Subcutaneous adipose tissue (tissue), 4 donors: ENCODE data around the gene TGM1. TPM values are rescaled to one million over a fixed set of nuclear protein-coding genes. Genes with fewer than 3 reads are reported as not detected.

Experiments
- total RNA-seq, 4 donors: library from RNA; depleted of rRNA; stranded (reverse); fragments of >200 nt; gene quantifications; one replicate each; pipeline ENCODE4 v1.1.0, GENCODE V29; 2016
- TF ChIP-seq, protein P1 (sequence below): fragments of 450-650 bp; IDR thresholded peaks from one replicate; pipeline ENCODE4 v1.5.1; 2016; ENCODE audit warnings: low read depth, mild to moderate bottlenecking, control low read depth, antibody characterized with exemption, moderate library complexity

TGM1 gene
- total RNA-seq, 4 donors from 2014 or later, result 0.49 to 1.3 (median 0.85) TPM; not detected in 1

DNA sequence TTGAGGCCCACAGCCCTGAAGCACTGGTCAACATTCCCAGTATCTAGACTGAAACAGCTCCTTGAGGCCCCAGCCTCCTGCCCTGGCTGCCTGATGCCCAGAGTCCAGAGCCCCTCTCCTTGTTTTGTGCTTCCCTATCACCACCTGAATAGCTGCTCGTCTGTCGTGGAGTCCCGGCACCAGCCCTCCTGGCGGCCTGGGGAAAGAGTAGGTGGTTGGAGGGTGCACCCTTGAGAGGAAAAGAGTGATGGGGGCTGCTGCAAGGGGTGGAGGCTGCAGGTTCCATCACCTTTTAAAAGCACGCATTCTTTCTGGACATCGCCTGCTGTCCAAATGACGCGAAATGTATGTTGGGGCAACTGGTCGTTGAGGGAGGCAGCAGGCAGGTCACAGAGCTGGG, 5.2 kb upstream of the TGM1 start:
- TF ChIP-seq, protein P1, sequence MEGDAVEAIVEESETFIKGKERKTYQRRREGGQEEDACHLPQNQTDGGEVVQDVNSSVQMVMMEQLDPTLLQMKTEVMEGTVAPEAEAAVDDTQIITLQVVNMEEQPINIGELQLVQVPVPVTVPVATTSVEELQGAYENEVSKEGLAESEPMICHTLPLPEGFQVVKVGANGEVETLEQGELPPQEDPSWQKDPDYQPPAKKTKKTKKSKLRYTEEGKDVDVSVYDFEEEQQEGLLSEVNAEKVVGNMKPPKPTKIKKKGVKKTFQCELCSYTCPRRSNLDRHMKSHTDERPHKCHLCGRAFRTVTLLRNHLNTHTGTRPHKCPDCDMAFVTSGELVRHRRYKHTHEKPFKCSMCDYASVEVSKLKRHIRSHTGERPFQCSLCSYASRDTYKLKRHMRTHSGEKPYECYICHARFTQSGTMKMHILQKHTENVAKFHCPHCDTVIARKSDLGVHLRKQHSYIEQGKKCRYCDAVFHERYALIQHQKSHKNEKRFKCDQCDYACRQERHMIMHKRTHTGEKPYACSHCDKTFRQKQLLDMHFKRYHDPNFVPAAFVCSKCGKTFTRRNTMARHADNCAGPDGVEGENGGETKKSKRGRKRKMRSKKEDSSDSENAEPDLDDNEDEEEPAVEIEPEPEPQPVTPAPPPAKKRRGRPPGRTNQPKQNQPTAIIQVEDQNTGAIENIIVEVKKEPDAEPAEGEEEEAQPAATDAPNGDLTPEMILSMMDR, result no peak

DNA sequence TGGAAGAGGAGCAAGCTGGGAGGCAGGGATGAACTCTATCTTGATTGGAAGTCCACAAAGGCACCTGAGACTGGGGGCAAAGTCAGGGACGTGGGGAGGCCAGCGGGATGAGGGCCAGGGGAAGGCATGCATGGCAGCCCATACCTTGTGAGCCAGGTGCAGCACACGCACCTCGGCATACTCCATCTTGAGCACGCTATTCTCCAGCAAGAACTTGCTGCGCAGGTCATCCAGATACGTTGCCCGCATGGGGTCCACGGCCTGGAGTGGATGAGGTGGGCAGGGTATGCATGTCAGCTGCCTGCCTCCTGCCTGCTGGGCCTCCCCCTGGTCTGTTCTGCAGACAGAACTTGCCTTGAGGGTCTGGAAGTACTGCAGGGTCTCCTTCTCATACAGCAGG, 4.5 kb upstream of the TGM1 start:
- TF ChIP-seq, protein P1, result no peak

DNA sequence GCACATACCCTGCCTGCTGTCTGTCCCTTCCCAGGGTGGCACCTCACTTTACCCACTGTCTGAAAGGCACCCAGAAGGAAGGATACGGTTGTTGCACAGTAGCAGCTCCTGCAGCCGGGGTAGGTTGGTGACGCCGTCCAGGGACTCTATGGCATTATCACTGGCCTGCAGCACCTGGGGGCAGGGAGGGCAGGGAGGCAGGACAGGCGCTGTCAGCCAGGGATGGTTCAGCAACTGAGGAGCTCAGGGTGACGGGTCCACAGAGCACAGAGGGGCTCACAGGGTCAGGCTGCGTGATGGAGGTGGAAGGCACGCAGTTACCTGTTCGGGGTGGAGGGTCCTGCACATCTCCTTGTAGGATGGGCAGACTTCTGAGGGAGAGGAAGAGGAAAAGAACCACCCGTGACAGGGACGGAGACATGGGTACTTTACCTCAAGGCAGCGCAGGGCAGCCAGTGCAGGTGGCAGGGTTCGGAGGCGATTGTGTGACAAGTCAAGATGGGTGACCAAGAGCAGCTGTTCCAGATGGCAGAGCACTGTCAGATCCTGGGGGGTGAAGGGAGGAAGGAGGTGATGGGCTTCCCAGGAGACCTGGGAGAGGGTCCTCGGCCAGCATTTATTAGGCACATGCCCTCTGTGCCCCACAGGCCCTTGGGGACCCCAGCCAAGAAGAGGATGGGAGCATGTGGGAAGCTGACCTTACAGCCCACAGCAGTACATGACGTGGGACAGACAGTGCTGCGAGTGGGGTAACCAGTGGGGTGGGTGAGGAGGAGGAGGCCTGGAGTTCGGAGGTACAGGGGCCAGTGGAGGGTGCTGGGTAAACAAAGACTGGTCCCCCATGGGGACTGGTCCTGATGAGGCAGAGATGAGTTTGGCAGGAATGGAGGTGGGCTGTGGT, 3.6 kb upstream of the TGM1 start:
- TF ChIP-seq, protein P1, result no peak

DNA sequence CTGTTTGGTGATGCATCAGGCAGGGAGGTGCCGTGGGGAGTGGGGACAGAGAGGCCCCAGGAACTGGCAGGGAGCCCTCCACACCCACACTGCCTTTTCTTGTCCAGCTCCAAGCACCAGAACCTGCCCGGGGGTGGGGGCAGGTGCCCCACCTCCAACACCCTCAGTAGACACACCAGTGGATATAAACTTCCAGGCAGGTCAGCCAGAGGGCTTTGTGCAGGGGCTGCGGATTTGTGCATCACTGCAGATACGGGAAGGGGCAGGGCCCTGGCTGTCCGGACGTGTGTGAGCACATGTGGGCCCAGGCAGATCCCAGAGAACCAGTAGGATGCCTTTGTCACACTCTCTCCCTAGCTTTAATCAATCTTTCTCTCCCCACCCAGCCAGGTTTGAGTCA, 1.3 kb upstream of the TGM1 start:
- TF ChIP-seq, protein P1, result no peak

DNA sequence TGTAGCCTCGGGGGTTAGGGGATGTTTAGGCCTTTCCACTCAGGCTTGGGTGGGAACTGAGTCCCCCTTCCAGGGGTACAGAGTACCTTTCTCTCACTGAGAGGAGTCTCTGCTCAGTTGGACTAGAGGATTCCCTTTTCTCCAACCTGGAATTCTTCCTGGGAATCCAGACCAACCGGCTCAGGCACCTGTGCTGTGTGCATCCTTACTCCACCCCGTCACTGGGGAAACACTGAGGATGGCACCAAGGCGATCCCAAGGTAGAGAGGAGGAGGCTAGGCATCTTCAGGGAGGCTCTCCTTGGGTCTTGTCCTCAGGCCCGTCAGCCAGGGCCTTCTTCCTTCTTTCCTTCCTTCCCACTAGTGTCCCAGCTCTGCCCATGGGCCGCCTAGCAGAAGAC, 871 bp upstream of the TGM1 start:
- TF ChIP-seq, protein P1, result no peak

DNA sequence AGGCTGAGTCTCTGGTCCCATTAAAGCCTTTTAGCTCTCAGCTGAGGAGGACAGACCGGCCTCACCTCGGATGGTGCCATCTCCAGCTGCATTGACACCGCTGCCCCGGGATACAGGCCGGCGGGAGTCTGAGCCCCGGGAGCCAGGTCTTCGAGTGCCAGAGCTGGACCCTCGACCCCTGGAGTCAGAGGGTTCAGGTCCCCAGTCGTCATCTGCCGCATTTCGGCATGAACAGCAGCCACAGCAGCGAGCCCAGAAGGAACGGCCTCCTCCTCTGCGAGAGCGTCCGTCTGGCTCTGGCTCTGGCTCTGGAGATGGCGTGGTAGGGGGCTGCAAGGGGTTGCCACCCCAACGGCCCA, 1.0 kb downstream of the TGM1 start:
- TF ChIP-seq, protein P1, result no peak

DNA sequence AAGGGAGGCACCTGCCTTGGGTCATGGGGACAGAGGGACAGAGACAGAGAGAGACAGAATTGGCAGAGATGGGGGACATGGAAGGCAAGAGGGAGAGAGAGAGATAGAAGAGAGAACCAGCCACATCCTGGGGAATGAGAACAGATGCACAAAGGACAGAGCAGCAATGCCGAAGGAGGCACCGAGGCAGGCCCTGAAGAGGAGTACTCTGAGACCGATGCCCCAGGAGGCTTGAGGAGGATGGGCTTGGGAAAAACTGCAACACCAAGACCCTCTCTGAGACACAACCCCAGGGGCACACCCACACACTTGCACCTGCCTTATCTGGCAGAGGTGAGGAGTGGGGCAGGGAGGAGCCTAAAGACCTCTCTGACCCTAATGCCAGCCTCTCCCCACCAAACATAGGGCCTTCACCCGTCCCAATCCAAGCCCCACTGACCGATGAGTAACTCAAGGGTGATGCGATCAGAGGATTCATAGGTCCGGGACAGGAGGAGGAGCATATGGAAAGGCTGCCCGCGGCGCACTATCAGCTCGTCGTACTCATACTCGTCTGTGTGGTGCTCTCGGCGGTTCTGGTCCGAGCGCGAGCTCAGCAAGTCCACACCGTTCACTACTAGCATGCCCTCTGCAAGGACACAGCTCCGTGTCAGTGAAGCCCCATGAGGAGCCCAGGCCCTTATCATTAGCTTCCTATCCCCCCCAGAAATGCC, 1.6 kb downstream of the TGM1 start:
- TF ChIP-seq, protein P1, result no peak
